ENCODE data around the gene CIRBP. TPM values are rescaled to one million over a fixed set of nuclear protein-coding genes. Genes with fewer than 3 reads are reported as not detected.

The CIRBP gene
- total and polyA plus RNA-seq, 2 of the 13 experiments (the other 11 are each of a cell fraction or from before 2014, with no cell fraction given) = 133 to 140 TPM

- TF ChIP-seq HMGXB4 (CRISPR knock-in tag; IDR thresholded peaks at IDR 0.05; ENCODE audit: borderline replicate concordance in 1 of 2, low read depth in 1 of 2) = peak in 1 of 2 experiments; percentile 5; a peak in 1 of 4 replicates
- no peak for TF ChIP-seq NR2F6 (IDR thresholded peaks at IDR 0.05)
- no peak for TF ChIP-seq NR2F6 (CRISPR knock-in tag; IDR thresholded peaks at IDR 0.05)
- no peak for TF ChIP-seq NFRKB (IDR thresholded peaks at IDR 0.05)
- no peak for TF ChIP-seq IRF9 (CRISPR knock-in tag; IDR thresholded peaks at IDR 0.05; ENCODE audit: borderline replicate concordance)
- TF ChIP-seq ZC3H13 (CRISPR knock-in tag; IDR thresholded peaks at IDR 0.05) = 0 out of 2 replicates have a peak, but pooled peaks have one; percentile 23
- TF ChIP-seq LBX2 (CRISPR knock-in tag; IDR thresholded peaks at IDR 0.05; ENCODE audit: borderline replicate concordance) = 0 out of 2 replicates have a peak, but pooled peaks have one; percentile 38
- TF ChIP-seq ZNF564 (CRISPR knock-in tag; IDR thresholded peaks at IDR 0.05) = 0 out of 2 replicates have a peak, but pooled peaks have one; percentile 18
- TF ChIP-seq CBX2 (IDR thresholded peaks at IDR 0.05; ENCODE audit: low read depth, low read length) = no peak
- no peak for TF ChIP-seq CBX2 (CRISPR knock-in tag; IDR thresholded peaks at IDR 0.05; ENCODE audit: low read depth)
- TF ChIP-seq RBM39 (IDR thresholded peaks at IDR 0.05; ENCODE audit: low read depth, low read length, poor library complexity, severe bottlenecking) = peak; percentile 26
- no peak for TF ChIP-seq KDM2A (CRISPR knock-in tag; IDR thresholded peaks at IDR 0.05; ENCODE audit: borderline replicate concordance, low read depth)
- no peak for TF ChIP-seq HOXD1 (CRISPR knock-in tag; IDR thresholded peaks at IDR 0.05)
- TF ChIP-seq ZHX2 (IDR thresholded peaks at IDR 0.05; ENCODE audit: low read depth) = no peak
- TF ChIP-seq ZHX2 (CRISPR knock-in tag; IDR thresholded peaks at IDR 0.05; ENCODE audit: borderline replicate concordance) = no peak
- no peak for TF ChIP-seq CC2D1A (CRISPR knock-in tag; IDR thresholded peaks at IDR 0.05)
- TF ChIP-seq ZNF709 (CRISPR knock-in tag; IDR thresholded peaks at IDR 0.05) = no peak
- no peak for TF ChIP-seq ZNF83 (CRISPR knock-in tag; IDR thresholded peaks at IDR 0.05; ENCODE audit: borderline replicate concordance)
- no peak; the same call in 1 of the 2 replicates for TF ChIP-seq ZNF605 (CRISPR knock-in tag; IDR thresholded peaks at IDR 0.05)
- TF ChIP-seq TEAD2 (CRISPR knock-in tag; IDR thresholded peaks at IDR 0.05) = no peak
- TF ChIP-seq TEAD3 (CRISPR knock-in tag; optimal IDR thresholded peaks at IDR 0.05; ENCODE audit: borderline replicate concordance) = no peak
- no peak for TF ChIP-seq ZBTB8A (CRISPR knock-in tag; IDR thresholded peaks at IDR 0.05; ENCODE audit: borderline replicate concordance, low read depth)
- TF ChIP-seq ZNF207 (IDR thresholded peaks at IDR 0.05; ENCODE audit: borderline replicate concordance) = no peak
- no peak for TF ChIP-seq ZNF430 (CRISPR knock-in tag; IDR thresholded peaks at IDR 0.05)
Measured at GRCh38 chr19:1283917-1284292, 14.8 kb downstream of the CIRBP start (continued).

Measured in HepG2 (cell line).